ENCODE results near the gene TRABD2B.

The TRABD2B gene

GRCh38 chr1:47915677-47916353 lies 81.4 kb downstream of the TRABD2B start:
- TF ChIP-seq CTCF (IDR thresholded peaks at IDR 0.05; ENCODE audit: insufficient read depth, missing control alignments) = no peak
- DNase-seq (ENCODE audit: insufficient read length, low spot score) (no peak), FAIRE-seq (no peak)

GRCh38 chr1:47914952-47915676 lies 82.1 kb downstream of the TRABD2B start:
- no peak for TF ChIP-seq CTCF (IDR thresholded peaks at IDR 0.05; ENCODE audit: insufficient read depth, missing control alignments)
- DNase-seq (ENCODE audit: insufficient read length, low spot score) = no peak
- no peak for FAIRE-seq

DNA sequence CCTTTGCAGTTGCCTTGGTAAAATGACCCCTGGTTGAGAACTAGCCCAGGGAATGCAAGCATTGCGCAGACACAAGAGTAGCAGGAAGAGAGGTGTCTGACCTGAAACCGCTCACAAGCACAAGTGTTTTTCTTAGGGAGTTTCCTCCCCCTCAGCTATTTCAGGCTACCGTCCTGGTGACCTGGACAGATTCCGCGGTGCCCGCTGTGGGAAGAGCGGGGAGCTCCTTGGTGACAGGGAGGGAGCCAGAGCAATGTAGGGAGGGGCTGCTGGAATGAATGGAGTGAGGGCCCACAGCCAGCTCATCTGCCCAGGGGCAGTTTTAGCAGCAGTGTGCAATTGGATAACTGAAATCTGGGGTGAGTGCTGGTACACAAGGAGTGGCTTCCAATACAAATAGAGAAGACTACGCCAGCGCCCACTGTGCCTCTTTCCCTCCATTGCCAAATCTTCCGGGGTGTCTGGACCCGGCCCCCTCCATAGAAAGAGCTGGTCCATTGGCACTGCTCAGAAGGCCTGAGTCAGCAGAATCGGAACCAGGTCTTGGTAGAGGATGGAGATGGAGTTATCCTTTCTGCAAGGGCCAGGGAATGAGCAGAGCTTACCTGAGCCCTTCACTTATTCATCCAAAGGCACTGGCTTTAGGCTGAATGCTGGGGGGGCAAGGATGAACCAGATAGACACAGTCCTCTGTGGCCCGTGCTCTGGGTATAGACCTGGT lies 82.8 kb downstream of the TRABD2B start:
- no peak for DNase-seq (ENCODE audit: insufficient read length, low spot score)
- no peak for TF ChIP-seq CTCF (IDR thresholded peaks at IDR 0.05; ENCODE audit: insufficient read depth, missing control alignments)
- no peak for FAIRE-seq

GRCh38 chr1:47913225-47913823 lies 83.9 kb downstream of the TRABD2B start:
- TF ChIP-seq CTCF (IDR thresholded peaks at IDR 0.05; ENCODE audit: insufficient read depth, missing control alignments) = no peak
- FAIRE-seq (no peak), DNase-seq (ENCODE audit: insufficient read length, low spot score) (no peak)

DNA sequence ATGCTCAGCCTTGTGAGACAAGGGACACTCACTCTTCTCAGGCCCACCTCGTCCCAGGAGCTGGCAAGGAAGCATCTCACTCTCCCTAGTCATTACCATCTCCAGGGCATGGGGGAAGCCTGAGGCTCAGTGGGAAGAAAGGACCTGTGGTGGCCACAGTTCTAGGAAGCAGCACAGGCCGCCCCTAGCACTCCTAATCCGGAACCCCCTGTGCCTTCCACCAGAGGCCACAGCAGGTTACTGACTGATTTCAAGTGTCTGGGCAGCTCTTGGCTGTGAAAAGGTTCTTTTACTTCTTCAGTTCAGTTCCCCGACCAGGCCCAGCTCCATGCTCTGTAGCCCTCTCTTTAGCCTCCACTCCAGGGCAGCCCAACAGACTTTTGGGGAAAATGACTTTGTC lies 84.4 kb downstream of the TRABD2B start:
- no peak for FAIRE-seq
- no peak for TF ChIP-seq CTCF (IDR thresholded peaks at IDR 0.05; ENCODE audit: insufficient read depth, missing control alignments)
- no peak for DNase-seq (ENCODE audit: insufficient read length, low spot score)

DNA sequence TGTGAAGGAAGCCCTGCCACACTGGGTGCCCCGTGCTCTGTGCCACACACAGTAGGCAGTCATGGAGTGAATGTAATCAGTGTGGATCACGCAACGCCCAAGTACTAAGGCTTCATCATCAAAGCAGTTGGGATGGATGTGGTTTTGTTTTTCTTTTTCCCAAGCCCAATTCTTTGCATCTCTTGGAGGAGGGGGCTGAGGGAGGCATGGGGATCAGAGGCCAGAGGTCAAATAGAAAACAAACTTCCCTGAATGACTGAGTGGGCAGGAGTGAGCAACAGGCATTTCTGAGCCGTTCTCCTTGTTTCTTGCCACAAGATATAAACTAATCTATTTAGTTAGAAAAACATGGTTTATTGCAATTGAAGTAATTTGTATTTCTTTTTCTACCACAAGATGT lies 85.3 kb downstream of the TRABD2B start:
- DNase-seq (ENCODE audit: insufficient read length, low spot score) (no peak), FAIRE-seq (no peak)
- TF ChIP-seq CTCF (IDR thresholded peaks at IDR 0.05; ENCODE audit: insufficient read depth, missing control alignments) = no peak

Measured in D721Med (cell line).